SHP77 (cell line): Measurements from ENCODE around the gene SNX9.
"Not testable (repeated sequence)": the region's sequence is repeated elsewhere in the genome, so short reads cannot be mapped to it uniquely, and the experiment has no call there.

Experiments
- DNase-seq, 2 experiments: peaks; one replicate each; lab custom pipeline; 2025; lab: John Stamatoyannopoulos, UW

SNX9 gene

GRCh38 chr6:157823001-157823527, at the start of gene SNX9:
Gene SNX9 (plus strand): TSS chr6:157823246. CDS start chr6:157823435, 189 bp downstream.
- DNase-seq = peak; percentile 33 to 71

GRCh38 chr6:157773248-157773773, 49.7 kb upstream of the SNX9 start:
- DNase-seq = no peak

GRCh38 chr6:157774153-157775135, 48.6 kb upstream of the SNX9 start:
- no peak for DNase-seq

GRCh38 chr6:157775376-157775775, 47.7 kb upstream of the SNX9 start:
- DNase-seq = no peak

- DNase-seq = no peak
Measured at GRCh38 chr6:157777344-157777743, 45.7 kb upstream of the SNX9 start.

- no peak for DNase-seq
Measured at GRCh38 chr6:157778719-157779118, 44.3 kb upstream of the SNX9 start.

GRCh38 chr6:157779705-157780604, 43.1 kb upstream of the SNX9 start:
- DNase-seq = no peak

GRCh38 chr6:157785636-157786035, 37.4 kb upstream of the SNX9 start:
- no peak for DNase-seq

GRCh38 chr6:157786221-157786620, 36.8 kb upstream of the SNX9 start:
- DNase-seq = no peak

- DNase-seq = no peak
Measured at GRCh38 chr6:157787080-157787479, 36.0 kb upstream of the SNX9 start.

- no peak for DNase-seq
Measured at GRCh38 chr6:157788180-157788579, 34.9 kb upstream of the SNX9 start.

GRCh38 chr6:157789297-157789696, 33.7 kb upstream of the SNX9 start:
- no peak for DNase-seq

GRCh38 chr6:157789861-157790260, 33.2 kb upstream of the SNX9 start:
- DNase-seq = peak in 1 of 2 experiments; percentile 15

GRCh38 chr6:157790548-157791160, 32.4 kb upstream of the SNX9 start:
- no peak for DNase-seq

GRCh38 chr6:157791450-157791849, 31.6 kb upstream of the SNX9 start:
- DNase-seq = peak in 1 of 2 experiments; percentile 25

GRCh38 chr6:157792671-157793070, 30.4 kb upstream of the SNX9 start:
- no peak for DNase-seq

GRCh38 chr6:157794012-157794411, 29.0 kb upstream of the SNX9 start:
- not testable (repeated sequence) for DNase-seq

- DNase-seq = no peak
Measured at GRCh38 chr6:157795841-157796240, 27.2 kb upstream of the SNX9 start.

GRCh38 chr6:157798851-157799250, 24.2 kb upstream of the SNX9 start:
- no peak for DNase-seq

GRCh38 chr6:157799561-157799960, 23.5 kb upstream of the SNX9 start:
- DNase-seq = not testable (repeated sequence)

GRCh38 chr6:157800420-157801237, 22.4 kb upstream of the SNX9 start:
- DNase-seq = no peak
